NCI-H2196 treated with DMSO at 0.1 percent for 48 hours (cell line): ENCODE results near the gene RPL18A.
A peak's percentile ranks its signal among the peaks of the same experiment; 100 is the strongest.

Source experiments
- DNase-seq: peaks from one replicate; lab custom pipeline; 2025; ENCODE audit not compliant: unreplicated experiment; lab: John Stamatoyannopoulos, UW

Gene RPL18A

GRCh38 chr19:17841810-17842662 is 17.7 kb upstream of the RPL18A start:
- peak; percentile 92 for DNase-seq

GRCh38 chr19:17842663-17843291 is 16.9 kb upstream of the RPL18A start:
- DNase-seq = no peak

GRCh38 chr19:17843292-17843827 is 16.4 kb upstream of the RPL18A start:
- no peak for DNase-seq

GRCh38 chr19:17843908-17844490 is 15.7 kb upstream of the RPL18A start:
- no peak for DNase-seq

GRCh38 chr19:17846146-17846545 is 13.6 kb upstream of the RPL18A start:
- no peak for DNase-seq

- DNase-seq = no peak
These were observed 12.0 kb upstream of the RPL18A start, which contains the start of gene JAK3 for GRCh38 chr19:17847538-17848366. Gene JAK3, minus strand, starts transcription at chr19:17847982. Its CDS starts 3,565 bp downstream, at chr19:17844417.

- DNase-seq = no peak
These were observed 11.0 kb upstream of the RPL18A start for GRCh38 chr19:17848595-17849292.

- no peak for DNase-seq
These were observed 5.6 kb upstream of the RPL18A start for GRCh38 chr19:17854061-17854460.

- peak; percentile 42 for DNase-seq
These were observed 4.2 kb upstream of the RPL18A start for GRCh38 chr19:17855280-17856152.

- no peak for DNase-seq
These were observed 752 bp downstream of the RPL18A start for GRCh38 chr19:17860331-17860992.

- DNase-seq = no peak
These were observed 1.3 kb downstream of the RPL18A start for GRCh38 chr19:17860993-17861360.

GRCh38 chr19:17861542-17862402 is 2.1 kb downstream of the RPL18A start:
- DNase-seq = no peak

GRCh38 chr19:17862711-17863519 is 3.2 kb downstream of the RPL18A start:
- DNase-seq = no peak

- no peak for DNase-seq
These were observed 3.9 kb downstream of the RPL18A start for GRCh38 chr19:17863520-17864182.

GRCh38 chr19:17865364-17866311 is 5.9 kb downstream of the RPL18A start:
- no peak for DNase-seq
